ENCODE results near the gene CAMK2G.

- TF ChIP-seq CTCF (IDR thresholded peaks at IDR 0.05) (no peak), EZH2phosphoT487 (IDR thresholded peaks at IDR 0.05) (no peak), EZH2 (IDR thresholded peaks at IDR 0.05) (no peak)
These were observed 12.4 kb upstream of the CAMK2G start for GRCh38 chr10:73886661-73887293.

Measured in neural progenitor cell (in vitro differentiated cells).